Right lobe of liver (tissue), 6 donors: ENCODE data around the gene PLK5. TPM values are rescaled to one million over a fixed set of nuclear protein-coding genes. Genes with fewer than 3 reads are reported as not detected.
"Not testable (repeated sequence)": the region's sequence is repeated elsewhere in the genome, so short reads cannot be mapped to it uniquely, and the experiment has no call there.

Source experiments
- ATAC-seq, 4 donors: fragments of 200-7000 bp; cut with Tn5 transposase; one replicate each; pipeline ENCODE4 v1.9.1; 2020; ENCODE audit warnings: mild to moderate bottlenecking in 4 of 4, moderate library complexity in 4 of 4
- DNase-seq, 3 donors: peaks; one replicate each; pipeline ENCODE4 v3.0.0-alpha.2; 2020
- H3K27ac ChIP-seq, 3 donors: fragments of 200-600 bp; one replicate each; pipeline ENCODE4 v1.8.0; 2022
- H3K27me3 ChIP-seq, 2 donors: fragments of 200-600 bp; one replicate each; pipeline ENCODE4 v1.8.0; 2022
- H3K36me3 ChIP-seq, 4 donors: fragments of 200-600 bp; sonication (generic) in 1 of 4; one replicate each; pipeline versions ENCODE4 v1.5.1 to v1.8.0; 2017 to 2022; ENCODE audit warnings: control low read depth in 1 of 4
- H3K4me1 ChIP-seq, 4 donors: fragments of 200-600 bp; sonication (generic) in 1 of 4; one replicate each; pipeline versions ENCODE4 v1.5.1 to v1.8.0; 2017 to 2022; ENCODE audit warnings: control low read depth in 1 of 4
- H3K4me3 ChIP-seq, 3 donors: fragments of 200-600 bp; one replicate each; pipeline ENCODE4 v1.8.0; 2022
- H3K9me3 ChIP-seq, 4 donors: fragments of 200-600 bp; sonication (generic) in 1 of 4; one replicate each; pipeline versions ENCODE4 v1.5.1 to v1.8.0; 2017 to 2022; ENCODE audit warnings: control low read depth in 1 of 4
- POLR2A ChIP-seq: fragments of 450-650 bp; IDR thresholded peaks from one replicate; pipeline ENCODE4 v1.6.1; 2017; ENCODE audit warnings: antibody characterized with exemption, mild to moderate bottlenecking
- WGBS: methylation state at CpG from one replicate; pipeline ENCODE4 v1.1.6; 2018; ENCODE audit warnings: low coverage, low lambda C conversion rate; ENCODE audit not compliant: insufficient coverage; ENCODE audit errors: missing lambda C conversion rate; 5-methylcytosine and 5-hydroxymethylcytosine counted together
- intact Hi-C, 2 donors: fragments of 100-400 bp; cut with DNase I; formaldehyde crosslinking; loops; one replicate each; pipeline versions ENCODE4 v1.11.2 to v1.14.1; 2022
- total RNA-seq, 6 experiments: library from RNA; depleted of rRNA in 2 of 6; stranded (reverse); fragments of >200 nt in 2 of 6; fragmentation: NEBNext Ultra II Directional in 3 of 6; extraction: Animal tissue kit (Norgen Biotek cat#: 25700) in 3 of 6; gene quantifications; one replicate each; pipeline versions ENCODE4 v1.1.0 to v1.2.4, GENCODE V29; 2016 to 2023
- TF ChIP-seq, protein P1 (sequence below), 4 donors: fragments of 200-600 bp in 3 of 4; fragments of 450-650 bp in 1 of 4; IDR thresholded peaks; one replicate each; pipeline versions ENCODE4 v1.5.1 to v1.8.0; 2016 to 2022; ENCODE audit warnings: antibody characterized with exemption in 4 of 4, mild to moderate bottlenecking in 2 of 4
- donor health status: DM: no; HTN: yes; CAD: no.
- donor health status: DM: no; HTN: no; CAD: no.
- donor health status: DM: no; HTN: no; CAD: no.
- donor health status: DM: no; HTN: yes; CAD: no.
- donor health status: DM: no; HTN: yes; CAD: no.

The PLK5 gene
- total RNA-seq, 6 experiments from 2014 or later: not detected

DNA sequence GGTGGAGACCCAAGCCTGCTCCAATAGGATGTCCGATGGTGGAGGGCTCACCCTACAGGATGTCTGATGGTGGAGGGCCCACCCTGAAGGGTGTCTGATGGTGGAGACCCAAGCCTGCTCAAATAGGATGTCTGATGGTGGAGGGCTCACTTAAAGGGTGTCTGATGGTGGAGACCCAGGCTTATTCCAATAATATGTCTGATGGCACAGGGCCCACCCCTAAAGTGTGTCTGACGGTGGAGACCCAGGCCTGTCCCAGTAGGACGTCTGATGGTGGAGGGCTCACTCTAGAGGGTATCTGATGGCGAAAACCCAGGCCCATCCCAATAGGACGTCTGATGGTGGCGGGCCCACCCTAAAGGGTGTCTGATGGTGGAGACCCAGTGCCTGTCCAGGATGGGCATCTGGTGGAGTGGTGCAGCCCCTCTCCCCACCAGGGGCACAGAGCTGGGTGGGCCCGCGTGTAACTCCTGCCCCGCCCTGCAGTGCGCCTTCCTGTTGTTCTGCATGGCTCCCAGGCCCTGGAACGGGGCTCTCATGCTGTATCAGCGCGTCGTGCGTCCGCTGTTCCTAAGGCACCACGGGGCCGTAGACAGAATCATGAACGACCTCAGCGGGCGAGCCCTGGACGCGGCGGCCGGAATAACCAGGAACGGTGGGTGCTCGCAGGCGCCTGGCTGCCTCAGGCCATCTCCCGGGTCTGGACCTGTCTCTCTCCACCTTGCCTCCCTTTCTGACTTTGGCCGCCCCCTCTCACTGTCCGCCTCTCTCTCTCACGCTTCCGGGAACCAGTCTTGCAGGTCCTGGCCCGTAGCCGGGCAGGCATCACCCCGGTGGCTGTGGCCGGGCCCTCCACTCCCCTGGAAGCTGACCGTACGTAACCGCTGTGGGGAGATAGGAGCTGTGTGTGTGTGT, 27.8 kb upstream of the PLK5 start:
- Histone ChIP-seq H3K4me1 (peaks cover 0 to 26% (median 5%) of the 10 kb centered on the region in 4 donors), H3K4me3 (no peak overlapping the region), H3K9me3 (no peaks in the 10 kb centered on the region), H3K27ac (no peak overlapping the region), H3K36me3 (no peaks in the 10 kb centered on the region), H3K27me3 (no peaks in the 10 kb centered on the region)
- intact Hi-C loops: no loop called here
- WGBS: 73% methylated on average over 6 of the region's 40 CpGs
- ATAC-seq: no peak
- peak in 1 of 3 donors; percentile 21 for DNase-seq
- TF ChIP-seq, protein P1, sequence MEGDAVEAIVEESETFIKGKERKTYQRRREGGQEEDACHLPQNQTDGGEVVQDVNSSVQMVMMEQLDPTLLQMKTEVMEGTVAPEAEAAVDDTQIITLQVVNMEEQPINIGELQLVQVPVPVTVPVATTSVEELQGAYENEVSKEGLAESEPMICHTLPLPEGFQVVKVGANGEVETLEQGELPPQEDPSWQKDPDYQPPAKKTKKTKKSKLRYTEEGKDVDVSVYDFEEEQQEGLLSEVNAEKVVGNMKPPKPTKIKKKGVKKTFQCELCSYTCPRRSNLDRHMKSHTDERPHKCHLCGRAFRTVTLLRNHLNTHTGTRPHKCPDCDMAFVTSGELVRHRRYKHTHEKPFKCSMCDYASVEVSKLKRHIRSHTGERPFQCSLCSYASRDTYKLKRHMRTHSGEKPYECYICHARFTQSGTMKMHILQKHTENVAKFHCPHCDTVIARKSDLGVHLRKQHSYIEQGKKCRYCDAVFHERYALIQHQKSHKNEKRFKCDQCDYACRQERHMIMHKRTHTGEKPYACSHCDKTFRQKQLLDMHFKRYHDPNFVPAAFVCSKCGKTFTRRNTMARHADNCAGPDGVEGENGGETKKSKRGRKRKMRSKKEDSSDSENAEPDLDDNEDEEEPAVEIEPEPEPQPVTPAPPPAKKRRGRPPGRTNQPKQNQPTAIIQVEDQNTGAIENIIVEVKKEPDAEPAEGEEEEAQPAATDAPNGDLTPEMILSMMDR (IDR thresholded peaks at IDR 0.05): no peak
- TF ChIP-seq POLR2A: no peak

DNA sequence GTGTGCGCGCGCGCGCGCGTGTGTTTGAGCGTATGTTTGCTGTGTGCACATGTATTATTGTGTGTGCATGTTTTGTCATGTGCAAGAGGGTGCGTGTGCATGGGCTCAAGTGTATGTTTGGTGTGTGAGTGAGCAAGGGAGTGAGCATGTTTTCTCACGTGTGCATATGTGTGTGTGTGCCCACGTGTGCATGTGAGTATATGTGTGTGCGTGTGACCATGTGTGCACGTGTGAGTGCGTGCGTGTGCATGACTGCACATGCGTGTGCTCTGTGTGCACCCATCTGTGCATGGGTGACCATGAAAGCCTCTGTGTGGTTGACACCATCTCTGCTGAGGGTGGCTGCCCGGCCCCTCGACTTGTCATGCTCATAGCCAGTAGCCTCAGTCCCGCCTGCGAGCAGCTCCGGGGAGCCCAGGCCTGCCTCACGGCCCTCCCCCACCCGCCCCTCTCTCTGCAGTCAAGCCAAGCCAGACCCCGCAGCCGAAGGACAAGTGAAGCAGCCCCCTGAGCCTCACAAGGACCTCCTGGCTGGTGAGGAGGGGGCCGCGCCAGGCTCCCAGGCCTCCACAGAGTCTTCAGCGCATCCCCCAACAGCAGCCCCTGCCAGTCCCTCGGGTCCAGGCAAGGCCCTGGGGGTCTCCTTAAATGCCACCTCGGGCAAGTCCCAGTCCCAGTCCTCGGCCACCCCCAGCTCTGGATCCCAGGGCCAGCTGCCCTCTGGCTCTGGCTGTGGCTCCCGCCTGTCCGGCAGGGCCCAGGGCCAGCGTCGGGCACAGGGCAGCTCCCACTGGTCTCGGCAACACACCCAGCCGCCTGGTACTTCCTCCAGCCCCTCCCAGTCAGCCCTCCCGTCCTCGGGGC, 26.9 kb upstream of the PLK5 start:
- Histone ChIP-seq H3K4me1 (peaks cover 0 to 32% (median 9%) of the 10 kb centered on the region in 4 donors), H3K9me3 (no peaks in the 10 kb centered on the region), H3K4me3 (no peak overlapping the region), H3K27ac (no peak overlapping the region), H3K36me3 (no peaks in the 10 kb centered on the region), H3K27me3 (no peaks in the 10 kb centered on the region)
- intact Hi-C loops: no loop called here
- no peak for ATAC-seq
- WGBS: 63% methylated on average over 12 of the region's 39 CpGs
- no peak for DNase-seq
- TF ChIP-seq, protein P1 (IDR thresholded peaks at IDR 0.05): no peak
- no peak for TF ChIP-seq POLR2A

DNA sequence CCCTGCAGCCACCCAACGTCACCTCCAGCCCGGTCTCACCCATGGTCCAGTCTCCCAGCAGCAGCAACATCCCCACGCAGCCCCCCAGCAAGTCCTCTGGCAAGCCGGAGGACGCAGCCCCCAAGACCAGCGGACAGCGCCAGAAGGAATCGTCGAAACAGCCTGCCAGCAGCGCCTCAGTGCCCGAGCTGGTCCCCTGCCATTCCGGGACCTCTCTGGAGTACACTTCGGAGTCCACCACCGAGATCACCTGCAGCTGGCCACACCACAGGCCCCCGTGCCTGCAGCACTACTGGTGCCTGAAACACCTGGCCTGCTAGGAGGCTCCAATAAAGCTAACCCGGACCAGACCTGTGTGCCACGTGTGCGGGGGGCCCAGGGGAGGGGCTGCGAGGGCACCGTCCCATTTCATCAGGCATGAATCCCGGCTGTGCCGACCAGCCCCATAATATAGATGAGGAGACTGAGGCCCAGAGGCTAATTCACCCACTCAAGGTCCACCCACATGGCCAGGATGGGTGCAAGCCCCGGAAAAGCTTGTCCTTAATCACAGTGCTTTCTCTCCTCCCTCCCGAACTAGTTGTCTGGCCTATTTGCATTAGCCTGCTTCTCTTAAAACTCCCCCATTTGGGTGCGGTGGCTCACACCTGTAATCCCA, 26.2 kb upstream of the PLK5 start:
- Histone ChIP-seq H3K27me3 (no peaks in the 10 kb centered on the region), H3K36me3 (no peaks in the 10 kb centered on the region), H3K4me3 (no peak overlapping the region), H3K4me1 (peaks cover 0 to 25% (median 9%) of the 10 kb centered on the region in 4 donors), H3K27ac (no peak overlapping the region), H3K9me3 (no peaks in the 10 kb centered on the region)
- intact Hi-C loops: no loop called here
- TF ChIP-seq, protein P1 (IDR thresholded peaks at IDR 0.05): no peak
- no peak for TF ChIP-seq POLR2A
- WGBS: 100% methylated on average over 1 of the region's 25 CpGs
- no peak for DNase-seq
- no peak for ATAC-seq

DNA sequence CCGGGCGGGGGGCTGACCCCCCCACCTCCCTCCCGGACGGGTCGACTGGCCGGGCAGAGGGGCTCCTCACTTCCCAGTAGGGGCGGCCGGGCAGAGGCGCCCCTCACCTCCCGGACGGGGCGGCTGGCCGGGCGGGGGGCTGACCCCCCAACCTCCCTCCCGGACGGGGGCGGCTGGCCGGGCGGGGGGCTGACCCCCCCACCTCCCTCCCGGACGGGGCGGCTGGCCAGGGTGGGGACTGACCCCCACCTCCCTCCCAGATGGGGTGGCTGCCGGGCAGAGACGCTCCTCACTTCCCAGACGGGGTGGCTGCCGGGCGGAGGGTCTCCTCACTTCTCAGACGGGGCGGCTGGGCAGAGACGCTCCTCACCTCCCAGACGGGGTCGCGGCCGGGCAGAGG, 24.6 kb upstream of the PLK5 start:
- intact Hi-C loops: not testable (repeated sequence)
- WGBS: no CpG with 5 or more reads among the region's 34 CpGs

More for the DNA sequence above, 24.6 kb upstream of the PLK5 start:
- not testable (repeated sequence) for H3K27ac ChIP-seq, H3K4me3 ChIP-seq, H3K36me3 ChIP-seq, H3K9me3 ChIP-seq, H3K27me3 ChIP-seq, ATAC-seq, DNase-seq
- peaks cover 0 to 13% (median 6%) of the 10 kb centered on the region in 4 donors for H3K4me1 ChIP-seq
